H9 (cell line): ENCODE results near the gene ANXA3. TPM values are rescaled to one million over a fixed set of nuclear protein-coding genes. Genes with fewer than 3 reads are reported as not detected.

Source experiments
- DNase-seq: peaks from one replicate; pipeline ENCODE4 v3.0.0-alpha.2; 2017
- H2AFZ ChIP-seq: one replicate; pipeline ENCODE4 v1.6.1; 2013; ENCODE audit warnings: mild to moderate bottlenecking, low read length, control low read depth, moderate library complexity
- H2AK5ac ChIP-seq: 2 replicates; pipeline ENCODE4 v1.6.1; 2013; ENCODE audit warnings: low read length, control low read depth, mixed read lengths; ENCODE audit not compliant: insufficient read length
- H2BK120ac ChIP-seq: one replicate; pipeline ENCODE4 v1.6.1; 2013; ENCODE audit warnings: low read depth, mild to moderate bottlenecking, low read length, control low read depth, inconsistent platforms; ENCODE audit not compliant: poor library complexity, severe bottlenecking
- H2BK12ac ChIP-seq: 2 replicates; pipeline ENCODE4 v1.6.1; 2013; ENCODE audit warnings: low read length, control low read depth, mixed read lengths, low read depth; ENCODE audit not compliant: insufficient read length
- H2BK15ac ChIP-seq: 2 replicates; pipeline ENCODE4 v1.6.1; 2013; ENCODE audit warnings: low read depth, low read length, control low read depth
- H2BK20ac ChIP-seq: one replicate; pipeline ENCODE4 v1.6.1; 2013; ENCODE audit warnings: low read depth, mild to moderate bottlenecking, low read length, control low read depth, inconsistent platforms; ENCODE audit not compliant: poor library complexity, severe bottlenecking
- H2BK5ac ChIP-seq: 2 replicates; pipeline ENCODE4 v1.6.1; 2013; ENCODE audit warnings: low read length, control low read depth, mixed read lengths; ENCODE audit not compliant: insufficient read length
- H3K14ac ChIP-seq: 2 replicates; pipeline ENCODE4 v1.6.1; 2013; ENCODE audit warnings: low read length, control low read depth; ENCODE audit not compliant: insufficient read depth
- H3K18ac ChIP-seq: 2 replicates; pipeline ENCODE4 v1.6.1; 2013; ENCODE audit warnings: low read depth, mild to moderate bottlenecking, mixed read lengths, low read length, control low read depth; ENCODE audit not compliant: insufficient read length
- H3K23ac ChIP-seq: 2 replicates; pipeline ENCODE4 v1.6.1; 2013; ENCODE audit warnings: low read length, control low read depth, mixed read lengths, low read depth; ENCODE audit not compliant: insufficient read length
- H3K23me2 ChIP-seq: 2 replicates; pipeline ENCODE4 v1.6.1; 2013; ENCODE audit warnings: low read depth, mild to moderate bottlenecking, mixed read lengths, low read length, control low read depth; ENCODE audit not compliant: insufficient read length, poor library complexity, severe bottlenecking
- H3K27ac ChIP-seq: 2 replicates; pipeline ENCODE4 v1.5.1; 2013; ENCODE audit warnings: low read length, control low read depth, mixed read lengths, low read depth; ENCODE audit not compliant: insufficient read length
- H3K27me3 ChIP-seq: 2 replicates; pipeline ENCODE4 v1.6.1; 2013; ENCODE audit warnings: low read length, control low read depth, inconsistent platforms; ENCODE audit not compliant: insufficient read depth
- H3K4ac ChIP-seq: 2 replicates; pipeline ENCODE4 v1.6.1; 2013; ENCODE audit warnings: low read depth, mild to moderate bottlenecking, control low read depth, inconsistent platforms, low read length, moderate library complexity
- H3K4me1 ChIP-seq: 2 replicates; pipeline ENCODE4 v1.6.1; 2013; ENCODE audit warnings: low read length, control low read depth, inconsistent platforms; ENCODE audit not compliant: insufficient read depth
- H3K4me2 ChIP-seq: 2 replicates; pipeline ENCODE4 v1.6.1; 2013; ENCODE audit warnings: low read length, control low read depth, mixed read lengths; ENCODE audit not compliant: insufficient read length, insufficient read depth
- H3K56ac ChIP-seq: 2 replicates; pipeline ENCODE4 v1.6.1; 2013; ENCODE audit warnings: low read depth, mild to moderate bottlenecking, mixed read lengths, low read length, control low read depth; ENCODE audit not compliant: insufficient read length
- H3K79me1 ChIP-seq: 2 replicates; pipeline ENCODE4 v1.6.1; 2013; ENCODE audit warnings: low read depth, mild to moderate bottlenecking, moderate library complexity, low read length, control low read depth, inconsistent platforms; ENCODE audit not compliant: insufficient read depth, poor library complexity, severe bottlenecking
- H3K79me2 ChIP-seq: 2 replicates; pipeline ENCODE4 v1.6.1; 2013; ENCODE audit warnings: low read length, control low read depth, inconsistent platforms; ENCODE audit not compliant: insufficient read depth
- H3K9ac ChIP-seq: 2 replicates; pipeline ENCODE4 v1.6.1; 2013; ENCODE audit warnings: low read length, control low read depth, mixed read lengths; ENCODE audit not compliant: insufficient read length; ENCODE audit errors: extremely low read depth
- H3K9me3 ChIP-seq: one replicate; pipeline ENCODE4 v1.6.1; 2013; ENCODE audit warnings: low read depth, low read length, inconsistent platforms; ENCODE audit not compliant: control insufficient read depth
- H3T11ph ChIP-seq: one replicate; pipeline ENCODE4 v1.6.1; 2013; ENCODE audit warnings: mild to moderate bottlenecking, low read length, control low read depth, inconsistent platforms
- H4K20me1 ChIP-seq: one replicate; pipeline ENCODE4 v1.6.1; 2013; ENCODE audit not compliant: control insufficient read depth, insufficient read length, insufficient read depth
- H4K5ac ChIP-seq: 2 replicates; pipeline ENCODE4 v1.6.1; 2013; ENCODE audit warnings: low read depth, mild to moderate bottlenecking, mixed read lengths, low read length, control low read depth; ENCODE audit not compliant: insufficient read length
- H4K8ac ChIP-seq: replicated peaks from 2 replicates; pipeline ENCODE4 v1.6.1; 2013; ENCODE audit warnings: low read length, control low read depth, mixed read lengths, low read depth; ENCODE audit not compliant: insufficient read length
- H4K91ac ChIP-seq: 2 replicates; pipeline ENCODE4 v1.6.1; 2013; ENCODE audit warnings: low read depth, mild to moderate bottlenecking, moderate library complexity, mixed read lengths, low read length, control low read depth; ENCODE audit not compliant: insufficient read length
- H3K27ac Mint-ChIP-seq, 3 experiments: 2 replicates in 2 of 3; 3 replicates in 1 of 3; pipeline ENCODE4 v1.8.0; 2020 to 2021; ENCODE audit warnings: mixed read lengths in 3 of 3, mild to moderate bottlenecking in 1 of 3, moderate library complexity in 1 of 3
- H3K27me3 Mint-ChIP-seq: 2 replicates; pipeline ENCODE4 v1.8.0; 2021; ENCODE audit warnings: low read depth, mild to moderate bottlenecking, moderate library complexity, mixed read lengths
- H3K36me3 Mint-ChIP-seq, 3 experiments: 2 replicates in 2 of 3; 3 replicates in 1 of 3; pipeline ENCODE4 v1.8.0; 2020 to 2021; ENCODE audit warnings: low read depth in 3 of 3, mixed read lengths in 3 of 3; ENCODE audit not compliant: insufficient read depth in 1 of 3
- H3K4me1 Mint-ChIP-seq, 2 experiments: 2 replicates each; pipeline ENCODE4 v1.8.0; 2020; ENCODE audit warnings: mixed read lengths in 2 of 2
- H3K4me3 Mint-ChIP-seq, 2 experiments: 2 replicates in 1 of 2; 3 replicates in 1 of 2; pipeline ENCODE4 v1.8.0; 2020 to 2021; ENCODE audit warnings: mild to moderate bottlenecking in 2 of 2, mixed read lengths in 2 of 2, moderate library complexity in 1 of 2
- H3K9me3 Mint-ChIP-seq, 2 experiments: 2 replicates in 1 of 2; 3 replicates in 1 of 2; pipeline ENCODE4 v1.8.0; 2020; ENCODE audit warnings: mild to moderate bottlenecking in 2 of 2, mixed read lengths in 2 of 2, moderate library complexity in 1 of 2
- CTCF ChIP-seq: fragments of 200-600 bp; sonication (generic); conservative IDR thresholded peaks from 3 replicates; pipeline ENCODE4 v1.8.0; 2021; ENCODE audit warnings: antibody characterized with exemption, mild to moderate bottlenecking
- WGBS: extraction: QIAGEN DNeasy Blood & Tissue Kit; methylation state at CpG from one replicate; pipeline ENCODE4 v1.1.7; 2013; ENCODE audit warnings: missing lambda C conversion rate, low lambda C conversion rate, mixed read lengths; ENCODE audit not compliant: insufficient read length; ENCODE audit errors: extremely low coverage; 5-methylcytosine and 5-hydroxymethylcytosine counted together
- total RNA-seq: library from RNA; stranded (reverse); gene quantifications from 2 replicates; pipeline ENCODE4 v1.2.1, GENCODE V29; 2021

Gene ANXA3
- total RNA-seq, 1 experiment from 2014 or later, result 20.6 TPM

GRCh38 chr4:78622253-78622979, 70.8 kb downstream of the ANXA3 start:
- Histone ChIP-seq H3K27ac (no peak overlapping the region), H2BK120ac (no peak overlapping the region), H4K91ac (no peak overlapping the region), H2AK5ac (no peak overlapping the region), H3T11ph (no peak overlapping the region), H3K9me3 (no peaks in the 10 kb centered on the region), H2BK20ac (no peak overlapping the region), H2BK12ac (no peak overlapping the region), H4K8ac (no peak overlapping the region), H3K79me2 (no peaks in the 10 kb centered on the region), H3K14ac (no peak overlapping the region), H3K4ac (no peak overlapping the region), H3K4me1 (no peaks in the 10 kb centered on the region), H2BK5ac (no peak overlapping the region), H3K27me3 (no peaks in the 10 kb centered on the region), H3K23ac (no peak overlapping the region), H3K9ac (no peak overlapping the region), H4K20me1 (no peaks in the 10 kb centered on the region), H3K79me1 (no peaks in the 10 kb centered on the region), H3K56ac (no peak overlapping the region), H2AFZ (no peak overlapping the region), H2BK15ac (no peak overlapping the region; the same call in 1 of the 2 replicates), H3K18ac (no peak overlapping the region), H3K4me2 (no peak overlapping the region), H3K23me2 (no peaks in the 10 kb centered on the region), H4K5ac (no peak overlapping the region)
- no peak for DNase-seq
- Mint-ChIP-seq H3K4me1 (peaks cover 3 to 6% of the 10 kb centered on the region in 2 experiments; a peak in 2 of 4 replicates), H3K9me3 (no peaks in the 10 kb centered on the region), H3K4me3 (no peak overlapping the region), H3K27ac (no peak overlapping the region; a peak in 1 of 7 replicates), H3K36me3 (no peaks in the 10 kb centered on the region), H3K27me3 (no peaks in the 10 kb centered on the region)
- no peak for TF ChIP-seq CTCF
- no CpG with 5 or more reads among the region's 6 CpGs for WGBS
